OCI-LY1 (cell line): Measurements from ENCODE around the gene CUTA.

Source experiments
- H2AFZ ChIP-seq: fragments of 200-600 bp; sonication (generic), shearing (Covaris generic); 2 replicates; pipeline ENCODE4 v1.6.0; 2014; ENCODE audit warnings: antibody characterized with exemption, mild to moderate bottlenecking, low read length
- H3F3A ChIP-seq: fragments of 200-600 bp; sonication (generic), shearing (Covaris generic); 2 replicates; pipeline ENCODE4 v1.6.0; 2014; ENCODE audit warnings: mild to moderate bottlenecking, antibody characterized with exemption, low read length, moderate library complexity; ENCODE audit not compliant: insufficient read depth
- H3K27ac ChIP-seq: fragments of 200-600 bp; sonication (generic); 2 replicates; pipeline ENCODE4 v1.5.1; 2014; ENCODE audit warnings: low read length, mixed run types, mild to moderate bottlenecking, low read depth; ENCODE audit not compliant: poor library complexity, severe bottlenecking
- H3K27me3 ChIP-seq: fragments of 200-600 bp; sonication (generic); 2 replicates; pipeline ENCODE4 v1.6.0; 2014; ENCODE audit warnings: antibody characterized with exemption, mild to moderate bottlenecking, low read length, moderate library complexity; ENCODE audit not compliant: insufficient read depth
- H3K36me3 ChIP-seq: fragments of 200-600 bp; sonication (generic); 2 replicates; pipeline ENCODE4 v1.6.1; 2014; ENCODE audit warnings: mild to moderate bottlenecking, antibody characterized with exemption, low read length, moderate library complexity, mixed read lengths; ENCODE audit not compliant: insufficient read depth
- H3K4me1 ChIP-seq: fragments of 200-600 bp; sonication (generic); 2 replicates; pipeline ENCODE4 v1.5.1; 2014; ENCODE audit warnings: mild to moderate bottlenecking, low read length, moderate library complexity; ENCODE audit not compliant: insufficient read depth, severe bottlenecking
- H3K4me2 ChIP-seq: fragments of 200-600 bp; sonication (generic), shearing (Covaris generic); 2 replicates; pipeline ENCODE4 v1.6.1; 2014; ENCODE audit warnings: low read length
- H3K4me3 ChIP-seq: fragments of 200-600 bp; sonication (generic); 2 replicates; pipeline ENCODE4 v1.5.1; 2014; ENCODE audit warnings: low read length, low read depth, mild to moderate bottlenecking, mixed read lengths; ENCODE audit not compliant: poor library complexity, severe bottlenecking
- H3K79me2 ChIP-seq: fragments of 200-600 bp; shearing (Covaris generic); 2 replicates; pipeline ENCODE4 v1.6.1; 2016; ENCODE audit warnings: mixed run types, low read length, mixed read lengths; ENCODE audit not compliant: insufficient read depth
- H3K9ac ChIP-seq: fragments of 200-600 bp; sonication (generic), shearing (Covaris generic); 2 replicates; pipeline ENCODE4 v1.6.1; 2014; ENCODE audit warnings: mild to moderate bottlenecking, low read length, mixed read lengths
- H3K9me2 ChIP-seq: fragments of 200-600 bp; sonication (generic), shearing (Covaris generic); 2 replicates; pipeline ENCODE4 v1.6.1; 2014; ENCODE audit warnings: low read depth, mild to moderate bottlenecking, low read length, mixed read lengths
- H3K9me3 ChIP-seq: fragments of 200-600 bp; shearing (Covaris generic); 2 replicates; pipeline ENCODE4 v1.6.1; 2014; ENCODE audit warnings: low read length, mixed read lengths
- H4K20me1 ChIP-seq: fragments of 200-600 bp; sonication (generic), shearing (Covaris generic); 2 replicates; pipeline ENCODE4 v1.6.0; 2016; ENCODE audit warnings: mild to moderate bottlenecking, low read length; ENCODE audit not compliant: insufficient read depth
- CTCF ChIP-seq: fragments of 200-600 bp; sonication (generic), shearing (Covaris generic); IDR thresholded peaks from 2 replicates; pipeline ENCODE4 v1.5.1; 2017; ENCODE audit warnings: mild to moderate bottlenecking, antibody characterized with exemption, low read length, moderate library complexity, mixed read lengths
- EZH2 ChIP-seq: fragments of 200-600 bp; sonication (generic), shearing (Covaris generic); IDR thresholded peaks from 2 replicates; pipeline ENCODE4 v1.8.0; 2017; ENCODE audit warnings: borderline replicate concordance, mixed run types, mild to moderate bottlenecking, antibody characterized with exemption, low read length, moderate library complexity, mixed read lengths

CUTA gene

GRCh38 chr6:33390173-33390572 is 27.7 kb downstream of the CUTA start:
- no peak overlapping the region for H2AFZ ChIP-seq

GRCh38 chr6:33384581-33385020 is 33.3 kb downstream of the CUTA start:
- H3K4me1 ChIP-seq, result no peaks in the 10 kb centered on the region
- no peak overlapping the region for H3K27ac ChIP-seq
- TF ChIP-seq EZH2, result no peak
- no peak for TF ChIP-seq CTCF
- H3K27me3 ChIP-seq, result no peaks in the 10 kb centered on the region
- no peaks in the 10 kb centered on the region for H3K9me3 ChIP-seq
- no peaks in the 10 kb centered on the region for H3K79me2 ChIP-seq
- H3K36me3 ChIP-seq, result no peaks in the 10 kb centered on the region
- no peak overlapping the region for H2AFZ ChIP-seq
- H3F3A ChIP-seq, result no peaks in the 10 kb centered on the region
- no peak overlapping the region for H3K4me3 ChIP-seq
- H3K9ac ChIP-seq, result no peak overlapping the region
- H3K9me2 ChIP-seq, result no peaks in the 10 kb centered on the region
- H4K20me1 ChIP-seq, result no peaks in the 10 kb centered on the region
- no peak overlapping the region for H3K4me2 ChIP-seq

More at GRCh38 chr6:33390173-33390572, 27.7 kb downstream of the CUTA start:
- no peak overlapping the region for H3K4me3 ChIP-seq
- H3K79me2 ChIP-seq, result peaks cover 33% of the 10 kb centered on the region
- H3K4me2 ChIP-seq, result no peak overlapping the region
- no peaks in the 10 kb centered on the region for H3K27me3 ChIP-seq
- H3K4me1 ChIP-seq, result peaks cover 31% of the 10 kb centered on the region
- no peak overlapping the region for H3K27ac ChIP-seq
- no peak overlapping the region for H3K9ac ChIP-seq
- peaks cover 14% of the 10 kb centered on the region; the same call in 1 of the 2 replicates for H3K36me3 ChIP-seq
- H3K9me2 ChIP-seq, result no peaks in the 10 kb centered on the region
- TF ChIP-seq EZH2, result no peak
- TF ChIP-seq CTCF, result no peak
- H3F3A ChIP-seq, result no peaks in the 10 kb centered on the region
- H4K20me1 ChIP-seq, result no peaks in the 10 kb centered on the region
- no peaks in the 10 kb centered on the region for H3K9me3 ChIP-seq

GRCh38 chr6:33383427-33384185 is 34.3 kb downstream of the CUTA start:
- Histone ChIP-seq H3K36me3 (no peaks in the 10 kb centered on the region), H3K9me3 (no peaks in the 10 kb centered on the region), H2AFZ (no peak overlapping the region), H3K4me2 (no peak overlapping the region), H3K27me3 (no peaks in the 10 kb centered on the region), H4K20me1 (no peaks in the 10 kb centered on the region), H3F3A (no peaks in the 10 kb centered on the region), H3K4me1 (no peaks in the 10 kb centered on the region), H3K9ac (no peak overlapping the region), H3K79me2 (no peaks in the 10 kb centered on the region), H3K4me3 (no peak overlapping the region), H3K27ac (no peak overlapping the region), H3K9me2 (no peaks in the 10 kb centered on the region)
- TF ChIP-seq CTCF (no peak), EZH2 (no peak)
